Kidney (tissue), 14 donors: ENCODE data around the gene IBA57. TPM values are rescaled to one million over a fixed set of nuclear protein-coding genes. Genes with fewer than 3 reads are reported as not detected.

Experiments
- DNase-seq, 5 donors: peaks; one replicate each; pipeline ENCODE4 v3.0.0-alpha.2; 2013 to 2020
- FAIRE-seq: peaks from 2 replicates; lab custom pipeline; 2012; peaks lifted over from hg19 to GRCh38; lab: Jason Lieb, UNC
- H3K27ac ChIP-seq, 2 donors: one replicate each; pipeline ENCODE4 v1.7.0; 2013; ENCODE audit warnings: low read depth in 2 of 2, low read length in 2 of 2, inconsistent platforms in 1 of 2
- H3K27me3 ChIP-seq: one replicate; pipeline ENCODE4 v1.7.1; 2013; ENCODE audit warnings: low read length, inconsistent platforms; ENCODE audit not compliant: control insufficient read depth, insufficient read depth
- H3K36me3 ChIP-seq, 3 donors: one replicate each; pipeline versions ENCODE4 v1.7.0 to v1.7.1; 2013; ENCODE audit warnings: low read length in 3 of 3, control low read depth in 1 of 3, inconsistent platforms in 1 of 3; ENCODE audit not compliant: insufficient read depth in 3 of 3, control insufficient read depth in 2 of 3
- H3K4me1 ChIP-seq, 3 donors: one replicate each; pipeline versions ENCODE4 v1.7.0 to v1.7.1; 2013; ENCODE audit warnings: low read length in 3 of 3, inconsistent platforms in 1 of 3, low read depth in 1 of 3; ENCODE audit not compliant: control insufficient read depth in 2 of 3, insufficient read depth in 2 of 3
- H3K4me3 ChIP-seq, 3 donors: one replicate each; pipeline versions ENCODE4 v1.7.0 to v1.8.1; 2013; ENCODE audit warnings: low read length in 3 of 3, control low read depth in 1 of 3, inconsistent platforms in 1 of 3
- H3K9ac ChIP-seq, 3 donors: one replicate each; pipeline versions ENCODE4 v1.7.0 to v1.7.1; 2013; ENCODE audit warnings: low read length in 3 of 3, control low read depth in 1 of 3, inconsistent platforms in 1 of 3
- H3K9me3 ChIP-seq, 3 donors: one replicate each; pipeline versions ENCODE4 v1.7.0 to v1.7.1; 2013; ENCODE audit warnings: low read length in 3 of 3, control low read depth in 1 of 3, inconsistent platforms in 1 of 3; ENCODE audit not compliant: control insufficient read depth in 2 of 3, insufficient read depth in 1 of 3
- CTCF ChIP-seq: IDR thresholded peaks from 3 replicates; pipeline ENCODE4 v1.5.1; 2012; ENCODE audit warnings: mild to moderate bottlenecking, moderate library complexity, borderline replicate concordance; ENCODE audit not compliant: insufficient read depth; ENCODE audit errors: extremely low read depth
- intact Hi-C: fragments of 100-400 bp; cut with DNase I; formaldehyde crosslinking; loops from one replicate; pipeline ENCODE4 v1.11.1; 2022
- polyA plus RNA-seq: library from polyadenylated mRNA; stranded (reverse); fragments of 350-450 nt; fragmentation: Illumina TruSeq; extraction: RNeasy Lipid Tissue Mini Kit (QIAGEN cat#74804); gene quantifications from one replicate; pipeline ENCODE4 v1.2.3, GENCODE V29; 2014; ENCODE audit warnings: low read depth, low replicate concordance; ENCODE audit not compliant: insufficient read depth
- total RNA-seq: library from RNA; stranded (reverse); fragmentation: NEBNext Ultra II Directional; extraction: Animal tissue kit (Norgen Biotek cat#: 25700); gene quantifications from one replicate; pipeline ENCODE4 v1.2.1, GENCODE V29; 2021
- donor health status: control.
- donor health status: control.
- donor health status: control.
- donor health status: control.
- donor health status: control.
- donor health status: DM: yes; HTN: yes; CAD: no.
- donor health status: Normal renal cell carcinoma (clear cell type).

Gene IBA57
- total and polyA plus RNA-seq, 2 donors from 2014 or later: 4.7 to 13.0 TPM

GRCh38 chr1:228150461-228151179 is 15.0 kb upstream of the IBA57 start:
- no peak for TF ChIP-seq CTCF
- Histone ChIP-seq H3K4me3 (no peak overlapping the region), H3K9me3 (no peaks in the 10 kb centered on the region), H3K36me3 (peaks cover 0 to 11% (median 0%) of the 10 kb centered on the region in 3 donors), H3K27me3 (no peaks in the 10 kb centered on the region), H3K9ac (peak overlapping the region in 1 of 3 donors; percentile 7), H3K4me1 (peaks cover 0 to 25% (median 6%) of the 10 kb centered on the region in 3 donors), H3K27ac (peak overlapping the region; percentile 47 to 57)
- FAIRE-seq: no peak
- peak in 3 of 5 donors; percentile 57 to 80 (median 62) for DNase-seq
- intact Hi-C loops: no loop called here

GRCh38 chr1:228151180-228151925 is 14.3 kb upstream of the IBA57 start:
- Histone ChIP-seq H3K9ac (no peak overlapping the region), H3K27ac (peak overlapping the region; percentile 32 to 47), H3K4me3 (no peak overlapping the region), H3K27me3 (no peaks in the 10 kb centered on the region), H3K4me1 (peaks cover 0 to 28% (median 6%) of the 10 kb centered on the region in 3 donors), H3K9me3 (no peaks in the 10 kb centered on the region), H3K36me3 (peaks cover 0 to 7% (median 0%) of the 10 kb centered on the region in 3 donors)
- DNase-seq: peak in 2 of 5 donors; percentile 44 to 76
- TF ChIP-seq CTCF: no peak
- FAIRE-seq: no peak
- intact Hi-C loops: no loop called here

DNA sequence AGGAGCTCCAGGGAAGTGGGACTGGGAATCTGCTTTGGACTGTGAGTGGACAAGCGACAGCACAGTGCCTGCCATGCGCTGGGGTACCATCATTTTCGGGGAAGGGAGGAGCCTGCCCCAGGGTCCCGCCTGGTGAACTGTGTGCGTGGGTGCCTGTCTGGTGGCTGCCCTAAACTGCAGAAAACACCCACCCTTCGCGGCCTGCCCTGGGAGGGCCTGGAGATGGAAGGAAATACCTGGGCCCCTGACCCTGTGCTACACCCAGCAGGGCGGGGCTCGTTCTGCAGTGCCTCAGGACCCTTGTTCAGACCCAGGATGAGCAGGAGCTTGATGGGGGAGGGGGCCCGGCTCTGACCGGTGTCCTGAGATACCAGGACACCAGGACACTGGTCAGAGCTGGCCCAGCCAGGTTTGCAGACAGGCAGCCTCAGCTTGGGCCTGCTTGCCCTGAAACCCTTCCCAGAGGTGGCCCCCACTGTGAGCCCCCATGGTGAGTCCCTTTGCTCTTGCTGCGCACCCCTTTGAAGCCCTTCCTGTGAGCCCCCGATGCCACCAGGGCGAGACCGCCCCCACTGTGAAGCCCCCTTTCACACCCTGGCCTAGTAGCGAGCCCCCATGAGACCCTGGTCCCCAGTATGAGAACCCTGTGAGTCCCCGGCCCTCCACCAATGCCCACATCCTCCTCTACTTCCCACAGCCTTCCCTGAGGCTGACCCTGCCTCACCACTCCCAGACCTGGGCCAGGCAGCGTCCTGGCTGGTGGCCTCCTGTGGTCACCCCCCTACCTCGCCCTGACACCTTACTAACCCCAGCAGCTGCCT is 13.3 kb upstream of the IBA57 start:
- H3K36me3 ChIP-seq: peaks cover 0 to 7% (median 0%) of the 10 kb centered on the region in 3 donors
- peaks cover 0 to 28% (median 6%) of the 10 kb centered on the region in 3 donors for H3K4me1 ChIP-seq
- no peak overlapping the region for H3K4me3 ChIP-seq
- H3K27me3 ChIP-seq: no peaks in the 10 kb centered on the region
- DNase-seq: peak in 2 of 5 donors; percentile 47 to 69
- H3K9ac ChIP-seq: no peak overlapping the region
- no peaks in the 10 kb centered on the region for H3K9me3 ChIP-seq
- no peak overlapping the region for H3K27ac ChIP-seq
- FAIRE-seq: no peak
- intact Hi-C loops: no loop called here
- no peak for TF ChIP-seq CTCF
